ENCODE results near the gene CSK. TPM values are rescaled to one million over a fixed set of nuclear protein-coding genes. Genes with fewer than 3 reads are reported as not detected.

Gene CSK
- total RNA-seq, 1 donor from 2014 or later, result 41.8 TPM

DNA sequence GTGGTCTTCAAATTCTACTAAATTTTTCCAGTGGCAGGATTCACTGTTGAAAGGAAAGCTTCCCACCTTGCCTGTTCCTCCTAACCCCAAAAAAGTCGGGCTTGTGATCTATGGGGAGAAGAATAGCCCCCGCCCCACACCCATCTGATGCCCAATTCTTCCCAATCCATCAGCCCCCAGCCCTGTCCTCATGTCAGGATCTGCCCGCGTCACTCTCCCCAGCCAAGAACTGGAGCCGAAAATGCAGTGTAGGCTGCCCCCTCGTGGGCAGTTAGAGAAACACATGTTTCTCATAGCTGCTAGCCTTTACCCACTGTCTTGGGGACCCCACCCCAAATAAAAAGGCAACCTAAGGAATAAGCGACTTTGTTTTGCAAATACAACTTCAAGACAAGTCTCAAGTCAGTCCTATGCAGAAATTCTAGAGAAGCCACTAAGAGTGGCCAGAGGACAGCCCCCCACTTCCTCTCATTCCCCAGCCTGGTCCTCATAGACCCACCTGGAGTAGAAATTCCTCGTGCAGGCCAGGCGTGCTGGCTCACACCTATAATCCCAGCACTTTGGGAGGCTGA lies 13.0 kb upstream of the CSK start:
- ATAC-seq, result peak; percentile 57
- intact Hi-C loops (cut with DNase I), result loop anchor here (1.0 to 10.0 kb wide), 3 partner anchors 74 to 396 kb away; partner anchors contain the start of gene EDC3
- peak; percentile 82 for DNase-seq (ENCODE audit: missing footprints)

DNA sequence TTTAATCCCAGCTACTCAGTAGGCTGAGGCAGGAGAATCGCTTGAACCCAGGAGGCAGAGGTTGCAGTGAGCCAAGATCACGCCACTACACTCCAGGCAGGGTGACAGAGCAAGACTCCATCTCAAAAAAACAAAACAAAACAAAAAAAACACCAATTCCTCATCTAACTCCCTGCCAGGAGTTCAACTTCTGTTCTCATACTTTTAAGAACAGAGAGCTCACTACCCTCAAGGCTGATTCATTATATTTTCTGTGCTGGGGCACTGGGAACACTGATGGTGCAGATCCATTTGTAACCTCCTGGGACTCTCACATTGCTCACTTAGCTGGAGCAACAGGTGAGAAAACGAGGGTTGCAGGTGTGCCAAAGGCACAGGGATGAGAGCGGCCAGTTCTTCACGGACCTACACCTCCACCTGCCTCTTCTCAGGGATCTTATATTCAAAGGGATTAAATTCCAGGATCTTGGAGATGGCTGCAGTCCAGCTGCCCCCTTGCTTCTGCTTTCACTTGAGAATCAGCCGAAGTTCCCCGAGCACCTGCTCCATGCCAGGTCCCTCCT lies 12.3 kb upstream of the CSK start:
- DNase-seq (ENCODE audit: missing footprints), result no peak
- ATAC-seq, result no peak
- intact Hi-C loops (cut with DNase I), result loop anchor here (1.0 to 10.0 kb wide), 5 partner anchors 29 to 397 kb away; partner anchors contain the start of gene EDC3

DNA sequence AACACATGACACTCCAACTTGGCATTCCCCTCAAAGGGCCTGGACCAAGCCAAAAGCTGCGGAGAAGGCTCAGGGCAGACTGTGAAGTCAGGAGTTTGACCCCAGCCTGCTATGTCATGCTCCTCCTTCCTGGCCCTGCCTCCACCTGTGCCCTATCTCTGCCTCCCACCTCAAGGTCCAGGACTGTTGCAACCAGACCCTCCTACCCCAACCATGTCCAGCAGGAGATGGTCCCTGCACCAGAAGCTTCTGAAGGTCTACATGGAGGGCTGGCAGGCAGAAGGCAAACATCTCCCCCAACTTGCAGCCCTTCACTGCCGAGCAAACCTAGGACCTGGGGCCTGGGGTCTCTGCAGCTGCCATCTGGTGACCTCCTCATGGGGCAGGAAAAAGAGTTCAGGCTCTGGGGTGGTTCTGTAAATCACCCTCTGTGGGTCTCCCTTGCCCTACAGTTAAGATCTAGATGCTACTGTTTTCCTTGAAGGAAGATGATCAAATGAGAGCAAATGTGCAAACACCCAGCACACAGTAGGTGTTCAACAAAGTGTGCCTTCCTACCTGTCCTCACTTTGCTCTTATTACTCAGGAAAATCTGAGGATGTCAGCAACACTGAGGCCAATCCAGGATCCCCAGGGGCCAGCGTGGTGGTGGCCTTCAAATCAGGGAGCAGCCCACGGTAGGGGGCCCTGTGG lies 11.5 kb upstream of the CSK start:
- intact Hi-C loops (cut with DNase I), result loop anchor here (2.0 kb wide), 2 partner anchors 28 to 64 kb away; no protein-coding TSS in a partner anchor
- DNase-seq (ENCODE audit: missing footprints), result no peak

GRCh38 chr15:74773329-74773728 lies 8.6 kb upstream of the CSK start:
- ATAC-seq (no peak), DNase-seq (ENCODE audit: missing footprints) (no peak)
- intact Hi-C loops (cut with DNase I), result no loop called here

More for the DNA sequence above, 11.5 kb upstream of the CSK start:
- no peak for ATAC-seq

DNA sequence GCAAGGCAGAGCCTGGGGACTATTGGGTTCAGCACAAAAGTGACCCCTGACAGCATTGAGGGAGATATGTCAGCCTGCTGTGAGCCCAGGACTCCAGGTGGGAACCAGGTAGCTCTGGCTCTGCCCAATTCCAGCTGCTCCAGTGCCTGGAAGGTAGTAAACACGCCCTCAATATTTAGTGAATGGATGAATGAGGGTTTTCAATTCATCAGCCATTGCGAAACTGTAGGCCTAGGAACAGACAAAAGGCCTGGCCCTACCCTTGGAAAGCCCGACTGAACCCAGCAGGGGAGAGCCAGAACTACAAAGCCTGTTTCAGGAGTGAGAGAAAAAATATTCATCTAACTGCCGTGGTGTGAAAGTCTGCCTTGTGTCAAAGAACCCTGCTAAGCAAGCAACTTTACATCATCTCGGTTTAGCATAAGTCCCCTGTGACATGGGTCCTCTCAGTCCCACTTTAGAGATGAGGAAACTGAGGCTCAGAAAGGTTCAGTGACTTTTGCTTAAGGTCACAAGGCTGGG lies 8.1 kb upstream of the CSK start:
- no peak for ATAC-seq
- intact Hi-C loops (cut with DNase I), result no loop called here

GRCh38 chr15:74775132-74775562 lies 6.7 kb upstream of the CSK start:
- DNase-seq (ENCODE audit: missing footprints) (no peak), ATAC-seq (no peak)

More for the DNA sequence above, 8.1 kb upstream of the CSK start:
- DNase-seq (ENCODE audit: missing footprints), result no peak

DNA sequence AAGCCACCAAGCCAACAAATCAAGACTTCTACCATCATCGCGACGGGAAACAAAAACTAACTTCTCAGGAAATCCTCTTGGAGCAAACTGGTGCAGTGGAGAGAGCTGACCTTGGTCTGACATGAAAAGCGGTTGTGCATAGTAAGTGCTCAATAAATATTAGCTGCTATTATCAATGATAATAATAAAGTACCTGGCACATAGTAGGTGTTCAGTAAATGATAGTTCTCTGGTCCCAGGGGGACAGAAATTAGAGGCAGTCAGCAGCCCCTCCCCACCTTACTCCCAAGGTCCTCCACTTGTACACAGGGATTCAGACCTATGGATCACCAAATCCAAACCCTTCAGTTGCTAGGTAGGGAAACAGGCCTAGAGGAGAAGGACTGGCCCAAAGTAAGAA lies 6.0 kb upstream of the CSK start:
- ATAC-seq, result no peak
- intact Hi-C loops (cut with DNase I), result no loop called here
- no peak for DNase-seq (ENCODE audit: missing footprints)

More at GRCh38 chr15:74775132-74775562, 6.7 kb upstream of the CSK start:
- intact Hi-C loops (cut with DNase I), result no loop called here

- intact Hi-C loops (cut with DNase I), result no loop called here
- peak; percentile 66 for DNase-seq (ENCODE audit: missing footprints)
- no peak for ATAC-seq
Observed at GRCh38 chr15:74776821-74777768, 4.8 kb upstream of the CSK start.

DNA sequence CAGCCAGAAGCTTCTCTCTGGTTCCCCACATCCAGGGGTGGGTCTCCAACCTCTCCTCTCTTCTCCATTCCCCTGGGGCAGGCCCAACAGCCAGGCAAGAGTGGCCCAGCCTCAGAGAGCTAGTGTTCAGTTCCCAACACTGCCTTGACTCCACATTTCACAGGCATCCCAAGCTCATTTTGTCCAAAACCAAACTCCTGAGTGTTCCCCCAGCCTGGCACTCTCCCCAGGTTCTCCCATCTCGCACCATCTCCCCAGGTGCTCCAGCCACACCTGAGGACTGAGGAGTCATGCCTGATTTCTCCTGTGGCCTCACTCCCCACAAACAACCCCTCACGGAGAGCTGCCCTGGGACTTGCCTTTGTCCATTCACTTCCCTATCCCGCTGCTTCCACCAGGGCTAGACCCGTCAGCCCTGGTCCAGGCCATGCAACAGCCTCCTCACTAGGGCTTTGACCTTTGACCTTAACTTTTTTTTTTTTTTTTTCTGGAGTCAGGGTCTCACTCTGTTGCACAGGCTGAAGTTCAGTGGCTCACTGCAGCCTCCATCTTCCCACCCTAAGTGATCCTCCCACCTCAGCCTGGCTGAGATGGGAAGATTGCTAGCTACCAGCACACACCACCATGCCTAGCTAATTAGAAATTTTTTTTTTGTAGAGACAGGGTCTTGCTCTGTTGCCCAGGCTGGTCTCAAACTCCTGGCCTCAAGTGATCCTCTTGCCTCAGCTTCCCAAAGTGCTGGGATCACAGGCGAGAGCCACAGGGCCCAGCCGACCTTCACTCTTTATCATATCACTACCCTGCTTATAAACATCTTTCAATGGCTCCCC lies 3.9 kb upstream of the CSK start:
- ATAC-seq (no peak), DNase-seq (ENCODE audit: missing footprints) (peak; percentile 72)
- intact Hi-C loops (cut with DNase I), result no loop called here

- intact Hi-C loops (cut with DNase I), result no loop called here
- DNase-seq (ENCODE audit: missing footprints) (no peak), ATAC-seq (no peak)
Observed at GRCh38 chr15:74778599-74778970, 3.3 kb upstream of the CSK start.

GRCh38 chr15:74779162-74779648 lies 2.7 kb upstream of the CSK start:
- no peak for DNase-seq (ENCODE audit: missing footprints)
- intact Hi-C loops (cut with DNase I), result no loop called here
- ATAC-seq, result no peak

DNA sequence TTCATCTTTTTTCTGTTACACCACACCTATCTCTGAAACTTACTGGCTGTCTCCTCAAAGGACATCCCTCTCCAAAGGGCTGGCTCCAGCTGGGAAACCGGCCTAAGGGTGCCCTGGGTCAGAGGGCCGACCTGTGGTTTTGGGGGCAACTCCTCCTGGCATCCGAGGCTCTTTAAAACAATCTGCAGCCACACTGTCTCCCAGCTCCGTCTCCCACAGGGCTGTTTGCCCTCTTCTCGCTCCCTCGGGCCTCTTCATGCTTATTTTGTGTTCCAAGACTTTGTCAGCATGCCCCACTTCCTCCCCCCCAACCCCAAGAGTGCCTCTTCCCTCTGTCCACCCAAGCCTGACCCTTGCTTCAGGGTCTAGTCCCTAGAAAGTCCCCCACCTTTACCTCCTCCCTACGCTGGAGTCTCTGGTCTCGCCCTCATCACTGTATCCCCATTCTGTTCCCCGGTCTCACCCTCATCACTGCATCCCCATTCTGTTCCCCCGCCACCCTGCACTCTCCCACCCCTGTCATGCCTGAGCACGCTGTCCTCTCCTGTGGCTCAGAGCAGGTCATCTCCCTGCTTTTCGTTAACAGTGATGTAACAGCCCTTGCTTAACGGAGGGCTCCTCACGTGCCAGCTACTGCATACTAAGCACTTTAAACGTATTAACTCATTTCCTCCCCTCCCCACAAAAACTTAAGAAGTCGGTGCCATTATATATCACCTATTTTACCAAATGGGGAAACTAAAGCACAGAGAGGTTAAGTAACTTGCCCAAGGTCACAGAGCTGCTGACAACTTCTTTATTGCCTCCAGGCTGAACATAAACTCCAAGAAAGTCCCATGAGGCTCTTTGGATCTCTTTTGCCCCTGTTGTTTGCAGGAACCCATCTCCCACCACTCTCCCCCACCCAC lies 1.1 kb upstream of the CSK start:
- intact Hi-C loops (cut with DNase I), result loop anchor here (5.0 kb wide), 1 partner anchor 52 kb away; no protein-coding TSS in a partner anchor
- ATAC-seq, result no peak
- no peak for DNase-seq (ENCODE audit: missing footprints)

DNA sequence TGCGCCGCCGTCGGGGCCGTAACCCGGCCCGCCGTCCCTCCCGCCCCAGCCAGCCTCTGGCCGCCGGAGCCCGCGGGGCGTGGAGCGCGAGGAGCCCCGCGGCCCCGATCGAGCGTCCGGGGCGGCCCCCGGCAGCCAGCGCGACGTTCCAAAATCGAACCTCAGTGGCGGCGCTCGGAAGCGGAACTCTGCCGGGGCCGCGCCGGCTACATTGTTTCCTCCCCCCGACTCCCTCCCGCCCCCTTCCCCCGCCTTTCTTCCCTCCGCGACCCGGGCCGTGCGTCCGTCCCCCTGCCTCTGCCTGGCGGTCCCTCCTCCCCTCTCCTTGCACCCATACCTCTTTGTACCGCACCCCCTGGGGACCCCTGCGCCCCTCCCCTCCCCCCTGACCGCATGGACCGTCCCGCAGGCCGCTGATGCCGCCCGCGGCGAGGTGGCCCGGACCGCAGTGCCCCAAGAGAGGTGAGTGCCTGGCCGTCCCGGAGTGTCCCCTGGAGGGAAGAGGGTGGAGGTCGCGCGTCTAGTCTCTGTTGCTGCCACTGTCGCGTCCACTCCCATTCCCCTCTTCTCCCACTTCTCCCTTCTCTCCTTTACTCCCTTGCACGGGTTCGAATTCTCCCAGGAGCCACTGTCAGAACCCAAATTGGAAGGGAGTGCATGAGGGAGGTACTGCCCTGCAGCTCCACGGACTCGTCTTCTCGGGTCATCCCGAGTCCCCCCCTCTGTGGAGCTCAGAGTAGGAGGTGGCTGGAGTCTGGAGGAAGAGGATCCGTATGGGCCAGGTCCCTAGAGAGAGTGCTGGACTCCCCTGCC lies 585 bp downstream of the CSK start:
- intact Hi-C loops (cut with DNase I), result loop anchor here (1.0 to 5.0 kb wide), 2 partner anchors 18 to 50 kb away; no protein-coding TSS in a partner anchor
- peak; percentile 5 for ATAC-seq
- peak; percentile 87 for DNase-seq (ENCODE audit: missing footprints)

DNA sequence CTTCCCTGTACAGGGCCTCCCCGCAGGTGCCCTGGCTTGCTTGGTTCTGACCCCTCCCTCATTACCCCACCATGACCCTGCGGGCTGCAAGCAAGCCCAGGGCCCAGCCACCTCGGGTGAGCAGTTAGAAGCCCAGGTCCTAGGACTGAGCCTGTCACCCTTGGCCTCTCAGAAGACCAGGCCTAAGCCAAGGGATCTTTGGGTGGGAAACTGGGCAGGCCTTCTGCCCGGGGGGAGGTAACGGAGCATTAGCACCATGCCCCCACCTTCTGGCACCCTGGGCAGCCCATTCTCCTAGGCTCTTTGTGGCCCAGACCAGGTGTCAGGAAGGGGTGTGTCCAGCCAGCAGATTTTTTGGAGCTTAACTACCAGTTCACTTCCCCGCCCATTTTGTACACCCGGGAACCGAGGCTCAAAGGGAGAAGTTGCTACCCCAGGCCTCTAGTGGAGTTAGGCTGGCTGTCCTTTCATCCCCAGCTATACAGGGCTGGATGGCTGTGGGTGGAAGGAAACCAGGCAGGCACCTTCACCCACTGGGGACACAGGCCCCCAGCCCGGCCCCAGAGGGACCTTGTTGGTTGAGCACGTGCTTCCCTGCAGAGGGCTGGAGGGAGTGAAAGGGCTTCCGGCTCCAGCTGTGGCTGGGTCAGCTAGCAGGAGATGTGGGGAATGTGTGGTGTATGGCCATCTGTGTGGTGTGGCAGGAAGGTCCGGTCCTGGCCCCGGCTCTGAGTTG lies 1.4 kb downstream of the CSK start:
- no peak for ATAC-seq

DNA sequence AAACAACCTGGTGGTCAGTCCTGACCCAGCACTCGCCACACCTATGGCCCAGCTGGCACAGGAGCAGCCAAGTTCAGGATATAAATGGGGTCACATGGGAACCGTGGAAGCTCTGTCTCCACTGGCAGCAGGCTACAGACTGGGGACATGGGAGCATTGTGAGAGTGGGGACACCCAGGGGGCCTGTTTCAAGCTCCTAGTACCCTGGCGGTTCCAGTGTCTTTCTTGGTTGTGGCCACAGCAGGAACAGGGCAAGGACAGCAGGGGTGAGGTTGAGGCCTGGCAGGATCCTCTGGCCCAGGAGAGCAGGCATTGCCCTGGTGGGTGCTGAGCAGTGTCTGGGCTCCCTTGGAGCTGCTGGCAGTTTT lies 1.9 kb downstream of the CSK start:
- intact Hi-C loops (cut with DNase I), result loop anchor here (5.0 kb wide), 1 partner anchor 49 kb away; no protein-coding TSS in a partner anchor
- ATAC-seq (no peak), DNase-seq (ENCODE audit: missing footprints) (no peak)

More for the DNA sequence above, 1.4 kb downstream of the CSK start:
- intact Hi-C loops (cut with DNase I), result loop anchor here (5.0 kb wide), 1 partner anchor 49 kb away; no protein-coding TSS in a partner anchor
- no peak for DNase-seq (ENCODE audit: missing footprints)

All from Right ventricle myocardium inferior (tissue), 1 donor.